HuH-7 (cell line): ENCODE data around the gene NFATC4.
"Not testable (repeated sequence)": the region's sequence is repeated elsewhere in the genome, so short reads cannot be mapped to it uniquely, and the experiment has no call there.

ENCODE experiments used
- DNase-seq: peaks from one replicate; pipeline ENCODE4 v3.0.0; 2011; ENCODE audit warnings: low spot score

The NFATC4 gene

DNA sequence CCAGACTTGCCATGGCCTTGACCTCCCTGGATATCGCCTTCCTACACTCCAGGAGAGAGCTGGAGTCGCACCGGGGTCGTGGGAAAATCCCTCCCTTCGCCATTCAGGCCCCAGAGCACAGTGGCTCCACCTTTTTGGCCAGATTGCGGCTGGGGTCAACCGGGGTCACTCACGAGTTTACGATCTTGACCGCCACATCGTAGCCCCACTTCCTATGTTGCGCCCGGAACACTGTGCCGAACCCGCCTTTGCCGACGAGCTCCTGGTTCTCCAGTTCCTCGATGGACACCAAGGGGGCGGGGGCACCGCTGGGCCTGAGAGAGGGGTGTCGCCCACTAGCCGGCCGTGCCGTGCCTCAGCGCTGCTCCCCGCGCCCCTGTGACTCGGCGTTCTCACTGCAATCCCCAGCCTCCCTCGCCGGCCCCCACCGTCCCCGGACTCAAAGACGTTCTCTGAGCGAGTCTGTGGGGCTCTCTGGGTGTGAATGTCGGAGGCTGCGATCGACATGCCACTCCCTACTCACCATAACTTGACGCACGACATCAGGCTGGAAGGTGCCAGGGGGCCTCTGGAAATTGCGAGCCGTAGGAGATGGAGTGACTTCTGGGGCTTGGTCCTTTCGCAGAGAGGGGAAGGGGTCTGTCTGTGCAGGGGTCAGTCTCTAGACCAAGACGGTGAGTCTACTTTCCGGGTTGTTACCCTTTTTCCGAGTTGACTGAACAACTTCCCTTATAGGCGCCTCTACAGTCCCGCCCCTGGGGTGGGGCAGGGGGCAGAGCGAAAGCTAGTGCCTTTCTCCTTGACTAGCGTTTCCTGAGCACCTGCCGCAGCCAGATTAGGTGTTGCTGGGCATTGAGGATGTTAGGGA lies 28.5 kb upstream of the NFATC4 start, which contains the start of gene RIPK3:
RIPK3 (minus strand) TSS at position 708 of the 868 bp plus-strand sequence; CDS start at position 543, 165 bp downstream.
- DNase-seq, result no peak

DNA sequence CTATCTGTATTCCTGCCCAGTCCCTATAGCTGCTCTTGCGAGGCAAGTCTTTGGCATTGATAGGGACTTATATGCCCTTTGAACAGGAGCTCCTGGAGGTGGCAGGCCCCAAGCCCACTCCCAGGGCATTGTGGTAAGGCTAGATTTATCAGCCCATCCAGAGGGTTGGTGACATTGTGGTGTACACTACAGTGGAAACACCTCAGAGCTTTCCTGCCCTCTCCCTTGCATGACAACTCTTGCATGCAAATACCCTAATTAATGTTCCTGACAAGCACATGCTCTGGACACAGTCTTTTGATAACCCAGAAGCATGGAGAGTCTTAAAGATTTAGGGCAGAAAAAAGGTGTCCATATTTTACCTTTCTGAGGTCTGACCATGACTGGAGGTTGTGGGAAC lies 27.4 kb upstream of the NFATC4 start:
- DNase-seq, result no peak

DNA sequence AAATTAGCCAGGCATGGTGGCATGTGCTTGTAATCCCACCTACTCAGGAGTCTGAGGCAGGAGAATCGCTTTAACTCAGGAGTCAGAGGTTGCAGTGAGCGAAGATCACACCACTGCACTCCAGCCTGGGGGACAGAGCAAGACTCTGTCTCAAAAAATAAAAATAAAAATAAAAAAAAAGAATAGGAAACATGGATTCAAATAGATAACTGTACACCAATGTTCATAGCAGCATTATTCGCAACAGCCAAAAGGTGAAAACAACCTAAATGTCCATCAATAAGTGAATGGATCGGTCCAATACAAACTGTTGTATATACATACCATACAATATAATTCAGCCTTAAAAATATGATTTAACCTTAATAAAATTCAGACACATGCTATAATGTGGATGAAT lies 25.1 kb upstream of the NFATC4 start:
- DNase-seq, result no peak

DNA sequence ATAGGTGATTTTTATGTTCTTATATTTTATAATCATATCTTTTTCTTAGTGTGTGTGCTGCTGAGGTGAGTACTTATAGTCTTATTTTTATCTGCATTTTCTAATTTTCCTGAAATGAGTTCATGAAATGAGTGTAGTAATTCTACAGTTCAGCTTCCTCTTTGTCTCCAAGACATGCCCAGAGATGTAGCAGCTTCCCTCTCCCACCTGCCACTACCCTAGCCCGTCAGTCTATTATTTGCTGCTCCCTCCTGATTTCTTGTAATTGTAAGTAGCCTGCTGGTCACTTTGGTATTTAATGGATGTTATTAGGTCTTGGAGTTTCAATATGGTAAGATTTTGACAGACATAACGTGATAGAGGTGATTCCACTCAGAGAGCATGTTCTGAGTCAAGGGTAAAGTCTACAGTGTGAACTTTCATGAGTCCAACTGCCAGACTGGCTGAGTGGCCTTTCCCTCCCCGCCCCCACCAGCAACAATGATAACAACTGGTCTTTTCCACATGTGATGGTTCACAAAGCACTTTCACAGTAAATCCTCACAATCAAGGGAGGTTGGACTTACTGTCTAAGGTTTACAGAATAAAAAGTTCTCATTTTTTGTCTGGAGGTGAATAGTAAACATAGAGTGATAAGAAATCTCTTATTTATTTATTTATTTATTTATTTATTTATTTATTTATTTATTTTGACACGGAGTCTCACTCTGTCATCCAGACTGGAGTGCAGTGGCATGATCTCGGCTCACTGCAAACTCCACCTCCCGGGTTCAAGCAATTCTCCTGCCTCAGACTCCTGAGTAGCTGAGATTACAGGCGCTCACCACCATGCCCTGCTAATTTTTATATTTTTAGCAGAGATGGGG lies 24.0 kb upstream of the NFATC4 start:
- no peak for DNase-seq

DNA sequence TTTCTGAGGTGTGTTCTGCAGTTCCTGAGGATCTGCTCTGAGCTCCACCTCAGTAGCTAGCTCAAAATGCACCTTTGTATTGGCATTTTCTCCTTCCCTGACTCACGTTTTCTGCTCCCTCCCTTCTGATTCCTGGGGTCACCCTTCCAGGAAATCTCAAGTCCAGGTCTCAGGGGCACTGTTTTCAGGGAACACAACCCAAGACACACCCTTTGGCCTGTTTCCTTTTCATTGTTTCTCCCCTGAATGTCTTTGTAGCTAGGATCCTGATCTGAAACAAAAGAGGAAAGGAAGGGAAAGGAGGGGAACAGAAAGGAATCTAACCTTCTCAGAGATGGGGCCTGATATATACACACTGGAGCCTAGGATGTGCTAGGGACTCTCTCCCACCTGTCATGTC lies 20.9 kb upstream of the NFATC4 start:
- DNase-seq, result no peak

DNA sequence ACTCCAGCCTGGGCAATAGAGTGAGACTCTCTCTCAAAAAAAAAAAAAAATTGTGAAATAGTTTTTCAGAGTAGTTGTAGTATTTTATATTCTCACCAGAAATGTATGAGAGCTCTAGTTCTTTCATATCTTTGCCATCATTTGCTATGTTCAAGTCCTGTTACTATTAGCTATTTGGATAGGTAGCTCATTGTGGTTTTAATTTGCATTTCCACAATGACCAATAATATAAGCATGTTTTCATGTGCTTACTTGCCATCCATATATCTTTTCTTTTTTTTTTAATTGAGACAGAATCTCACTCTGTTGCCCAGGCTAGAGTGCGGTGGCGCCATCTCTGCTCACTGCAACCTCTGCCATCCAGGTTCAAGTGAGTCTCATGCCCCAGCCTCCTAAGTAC lies 19.8 kb upstream of the NFATC4 start:
- no peak for DNase-seq

DNA sequence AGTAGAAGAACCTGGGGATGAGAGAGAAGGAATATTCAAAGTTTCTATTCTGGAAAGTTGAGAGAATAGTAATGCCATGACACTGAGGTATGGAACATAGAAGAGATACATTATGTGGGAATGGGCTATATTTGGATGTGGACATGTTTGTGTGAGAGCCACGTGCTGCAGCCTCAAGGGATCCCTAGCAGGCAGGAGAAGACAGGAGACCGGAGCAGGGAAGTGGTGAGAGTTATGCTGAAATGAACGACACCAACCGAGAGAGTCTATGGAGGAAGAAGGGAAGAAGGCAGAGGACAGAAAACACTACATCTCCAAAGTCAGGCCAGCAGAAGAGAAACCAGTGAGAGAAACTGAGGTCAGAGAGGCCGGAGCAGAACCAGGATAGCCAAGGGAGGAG lies 18.2 kb upstream of the NFATC4 start:
- no peak for DNase-seq

DNA sequence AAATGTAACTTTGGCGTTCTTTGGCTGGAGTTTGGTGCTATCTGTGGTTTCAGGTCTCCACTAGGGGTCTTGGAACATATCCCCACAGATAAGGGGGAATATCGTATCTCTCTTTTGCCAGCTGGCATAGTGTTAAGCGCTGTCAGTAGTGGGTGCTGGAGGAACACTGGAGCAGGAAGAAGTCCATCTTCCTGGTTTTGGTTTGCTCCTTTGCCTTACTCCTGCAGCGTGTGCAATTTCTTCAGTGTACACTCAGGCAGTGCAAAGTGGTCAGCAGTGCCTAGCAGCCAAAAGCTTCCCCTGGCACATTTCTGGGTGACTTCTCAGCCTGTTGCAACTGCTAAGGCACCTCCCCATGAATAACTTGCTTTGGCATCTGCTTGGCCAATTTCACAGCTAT lies 16.5 kb upstream of the NFATC4 start:
- DNase-seq, result no peak

DNA sequence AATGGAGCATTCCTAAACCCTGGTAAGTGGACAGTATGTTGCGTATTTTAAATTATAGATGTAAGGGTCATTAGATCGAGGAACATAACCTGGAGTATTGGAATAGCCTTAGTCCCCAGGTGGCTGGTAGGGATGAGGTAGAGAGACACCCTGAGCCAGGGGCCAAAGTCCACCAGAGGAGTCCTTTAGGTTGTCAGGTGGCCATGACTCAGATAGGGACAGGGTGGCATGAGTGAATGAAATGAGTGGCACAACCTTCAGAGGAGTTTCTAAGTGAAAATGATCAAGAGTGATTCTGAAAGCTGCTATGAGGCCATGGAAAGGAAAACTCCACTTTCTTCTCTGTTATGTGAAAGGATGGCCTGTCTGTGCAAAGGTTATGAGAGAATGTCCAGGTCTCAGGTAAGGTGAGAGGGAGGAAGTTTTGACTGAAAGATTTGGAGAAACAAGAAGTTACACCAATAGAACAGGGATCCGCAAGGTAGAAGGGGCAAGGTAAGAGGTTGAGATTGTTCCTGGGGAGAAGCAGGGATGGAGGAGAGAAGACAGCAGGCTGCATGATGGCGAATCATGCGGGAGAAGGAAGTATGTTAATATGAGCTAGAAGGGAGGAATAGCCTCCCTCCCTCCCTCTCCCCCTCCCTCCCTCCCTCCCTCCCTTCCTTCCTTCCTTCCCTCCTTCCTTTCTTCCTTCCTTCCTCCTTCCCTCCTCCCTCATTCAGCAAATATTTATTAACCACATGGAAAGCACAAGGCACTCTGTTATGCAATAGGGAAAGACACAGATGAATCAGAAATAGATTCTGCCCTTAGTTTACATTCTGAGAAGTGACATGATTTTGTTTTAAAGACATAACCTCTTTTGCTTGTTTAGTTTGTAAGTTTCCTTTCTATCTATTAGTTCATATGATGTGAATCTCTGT lies 14.2 kb upstream of the NFATC4 start:
- no peak for DNase-seq

DNA sequence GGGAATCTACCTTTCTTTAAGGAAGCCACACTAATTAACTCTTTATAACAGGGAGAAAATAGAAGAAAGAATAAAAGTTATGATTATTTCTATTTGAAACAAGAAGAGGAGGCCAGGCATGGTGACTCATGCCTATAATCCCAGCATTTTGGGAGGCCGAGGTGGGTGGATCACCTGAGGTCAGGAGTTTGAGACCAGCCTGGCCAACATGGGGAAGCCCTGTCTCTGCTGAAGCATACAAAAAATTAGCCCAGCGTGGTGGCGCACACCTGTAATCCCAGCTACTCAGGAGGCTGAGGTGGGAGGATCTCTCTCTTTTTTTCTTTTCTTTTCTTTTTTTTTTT lies 13.5 kb upstream of the NFATC4 start:
- not testable (repeated sequence) for DNase-seq

DNA sequence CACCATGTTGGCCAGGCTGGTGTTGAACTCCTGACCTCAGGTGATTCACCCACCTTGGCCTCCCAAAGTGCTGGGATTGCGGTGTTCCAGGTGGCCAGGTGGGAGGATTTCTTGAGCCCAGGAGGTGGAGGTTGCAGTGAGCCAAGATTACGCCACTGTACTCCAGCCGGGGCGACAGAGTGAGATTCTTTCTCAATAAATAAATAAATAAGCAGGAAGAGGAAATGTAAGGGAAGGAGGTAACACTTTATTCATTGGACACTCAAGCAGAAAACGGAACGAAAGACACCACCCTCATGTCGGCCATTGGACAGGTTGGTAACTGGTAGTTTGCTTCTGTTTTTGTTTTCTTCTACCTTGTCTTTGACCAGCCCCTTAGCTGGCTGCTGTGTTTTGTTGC lies 13.0 kb upstream of the NFATC4 start:
- no peak for DNase-seq

DNA sequence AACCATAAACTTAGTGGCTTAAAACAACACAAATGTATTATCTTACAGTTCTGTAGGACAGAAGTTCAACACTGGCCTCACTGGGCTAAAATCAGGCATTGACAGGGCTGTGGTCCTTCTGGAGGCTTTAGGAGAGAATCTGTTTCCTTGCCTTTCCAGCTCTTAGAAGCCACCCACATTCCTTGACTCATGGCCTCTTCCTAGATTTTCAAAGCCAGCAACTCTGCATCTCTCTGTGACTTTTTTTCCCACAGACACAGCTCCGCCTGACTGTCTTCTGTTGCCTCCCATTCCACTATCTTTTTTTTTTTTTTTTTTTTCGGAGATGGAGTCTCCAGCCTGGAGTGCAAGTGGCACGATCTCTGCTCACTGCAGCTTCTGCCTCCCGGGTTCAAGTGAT lies 11.8 kb upstream of the NFATC4 start:
- no peak for DNase-seq

DNA sequence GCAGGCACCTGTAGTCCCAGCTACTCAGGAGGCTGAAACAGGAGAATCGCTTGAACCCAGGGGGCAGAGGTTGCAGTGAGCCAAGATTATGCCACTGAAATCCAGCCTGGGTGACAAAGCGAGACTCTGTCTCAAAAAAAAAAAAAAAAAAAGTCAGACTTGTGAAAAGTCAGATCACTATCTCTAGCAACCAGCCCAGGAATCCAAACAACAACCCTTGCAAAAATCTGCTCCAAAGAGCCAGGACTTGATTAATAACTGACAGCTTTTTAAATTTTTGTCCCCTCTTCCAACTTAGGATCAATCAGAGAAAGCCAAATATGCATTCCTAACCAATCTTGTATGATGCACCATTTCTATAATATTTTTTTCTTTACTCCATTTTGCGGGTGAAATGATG lies 7.7 kb upstream of the NFATC4 start:
- no peak for DNase-seq

DNA sequence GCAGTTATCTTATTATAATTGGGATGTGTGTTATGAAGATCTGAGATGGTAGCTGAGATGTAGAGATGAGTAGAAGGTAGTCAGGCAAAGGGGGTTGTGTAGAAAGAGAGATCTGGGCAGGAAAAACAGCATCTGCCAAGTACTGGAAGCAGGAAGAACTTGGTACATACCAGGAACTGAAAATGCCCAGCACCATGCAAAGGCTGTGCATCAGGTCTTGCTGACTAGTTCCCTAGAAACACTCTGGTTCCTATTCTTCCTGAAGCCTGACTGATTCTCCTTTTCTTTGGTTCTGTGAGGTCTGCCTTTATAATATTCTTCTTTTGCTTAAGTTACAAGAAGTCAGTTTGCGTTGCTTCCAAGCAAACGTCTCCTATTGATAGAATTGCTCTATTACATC lies 6.7 kb upstream of the NFATC4 start:
- no peak for DNase-seq

DNA sequence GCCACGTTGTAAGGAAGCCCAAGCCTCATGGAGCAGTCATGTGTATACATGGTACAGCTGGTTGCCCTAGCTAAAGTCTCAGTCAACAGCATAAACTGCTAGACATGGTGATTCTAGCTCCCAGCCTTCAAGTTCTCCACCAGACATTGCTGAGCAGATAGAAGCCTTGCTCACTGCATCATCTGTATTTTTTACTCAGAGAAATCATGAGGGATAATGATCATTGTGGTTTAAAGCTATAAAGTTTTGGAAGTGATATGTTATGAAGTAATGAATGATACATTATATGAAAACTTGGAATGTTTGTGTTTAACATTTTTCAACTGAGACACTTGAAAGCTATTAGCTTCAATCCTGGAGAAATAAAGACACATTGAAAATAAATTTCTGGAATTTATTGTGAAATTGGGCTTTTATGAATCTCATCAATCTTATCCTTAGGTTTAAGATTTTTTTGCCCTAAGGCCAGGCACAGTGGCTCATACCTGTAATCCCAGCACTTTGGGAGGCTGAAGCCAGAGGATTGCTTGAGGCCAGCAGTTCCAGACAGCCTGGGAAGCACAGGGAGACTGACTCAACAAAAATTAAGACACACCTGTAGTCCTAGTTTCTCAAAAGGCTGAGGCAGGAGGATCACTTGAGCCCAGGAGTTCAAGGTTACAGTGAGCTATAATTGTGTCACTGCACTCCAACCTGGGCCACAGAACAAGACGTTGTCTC lies 5.6 kb upstream of the NFATC4 start:
- DNase-seq, result no peak

DNA sequence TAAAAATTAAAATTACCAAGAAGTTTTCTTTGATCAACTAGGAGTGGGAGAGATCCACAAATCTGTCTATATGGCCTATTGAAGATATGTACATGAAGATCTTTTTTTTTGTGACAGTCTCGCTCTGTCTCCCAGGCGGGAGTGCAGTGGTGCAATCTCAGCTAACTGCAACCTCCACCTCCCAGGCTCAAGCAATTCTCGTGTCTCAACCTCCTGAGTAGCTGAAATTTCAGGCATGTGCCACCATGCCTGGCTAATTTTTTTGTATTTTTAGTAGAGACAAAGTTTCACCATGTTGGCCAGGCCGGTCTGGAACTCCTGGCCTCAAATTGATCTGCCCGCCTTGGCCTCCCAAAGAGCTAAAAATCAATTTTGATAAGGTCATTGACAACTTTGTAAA lies 4.6 kb upstream of the NFATC4 start:
- no peak for DNase-seq

DNA sequence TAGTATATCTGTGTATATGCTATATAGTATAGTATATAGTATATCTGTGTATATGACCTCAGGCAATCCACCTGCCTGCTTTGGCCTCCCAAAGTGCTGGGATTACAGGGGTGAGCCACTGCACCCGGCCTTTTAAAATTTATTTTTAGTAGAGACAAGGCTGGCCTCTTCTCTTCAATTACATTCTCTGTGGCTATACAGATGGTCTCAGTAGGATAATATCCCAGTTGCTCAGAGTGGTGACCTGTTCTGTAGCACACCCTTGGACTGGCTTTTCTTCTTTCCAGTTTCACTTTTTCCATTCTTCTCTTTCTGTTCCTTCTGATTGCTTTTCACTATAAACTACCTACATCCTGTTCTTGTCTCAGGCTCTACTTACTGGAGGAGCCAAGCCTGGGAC lies 3.1 kb upstream of the NFATC4 start:
- DNase-seq, result no peak

DNA sequence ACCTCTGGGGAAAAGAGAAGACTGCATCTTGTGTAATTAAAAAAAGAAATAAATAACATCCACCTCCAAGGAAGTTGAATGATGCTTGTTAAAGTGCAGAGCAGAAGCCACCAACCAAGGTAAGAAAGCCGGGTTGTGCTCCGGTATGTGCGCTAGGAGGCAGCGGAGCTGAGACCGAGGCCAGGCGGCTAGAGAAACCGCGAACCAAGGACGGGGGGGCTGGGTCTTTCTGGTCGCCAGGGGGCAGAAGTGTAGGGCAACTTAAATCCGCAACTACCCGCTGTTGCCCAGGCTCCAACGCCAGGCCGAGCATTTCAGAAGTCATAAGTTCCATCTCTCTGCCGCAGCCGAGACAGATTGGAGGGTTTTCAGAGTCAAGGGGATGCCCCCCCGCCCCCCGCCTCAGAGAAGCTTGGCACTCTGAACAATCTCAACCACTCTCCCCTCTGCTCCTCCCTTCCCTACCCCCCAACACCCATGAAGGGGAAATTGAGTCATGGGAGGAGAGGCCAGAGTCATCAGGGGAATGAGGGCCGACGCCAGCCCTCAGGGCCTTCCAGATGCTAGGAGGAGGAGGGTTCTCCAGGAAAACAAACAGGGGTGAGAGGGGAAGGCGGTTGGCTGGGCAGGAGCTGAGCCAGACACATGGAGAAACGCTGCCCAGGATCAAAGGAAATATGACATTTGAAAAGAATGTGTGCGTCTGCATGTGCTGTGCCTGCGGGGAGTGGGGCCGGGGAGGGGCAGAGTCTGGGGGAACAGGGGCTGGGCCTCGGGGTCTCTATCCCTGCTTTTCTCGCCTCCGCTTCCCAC lies 2.2 kb upstream of the NFATC4 start:
- peak; percentile 64 for DNase-seq

DNA sequence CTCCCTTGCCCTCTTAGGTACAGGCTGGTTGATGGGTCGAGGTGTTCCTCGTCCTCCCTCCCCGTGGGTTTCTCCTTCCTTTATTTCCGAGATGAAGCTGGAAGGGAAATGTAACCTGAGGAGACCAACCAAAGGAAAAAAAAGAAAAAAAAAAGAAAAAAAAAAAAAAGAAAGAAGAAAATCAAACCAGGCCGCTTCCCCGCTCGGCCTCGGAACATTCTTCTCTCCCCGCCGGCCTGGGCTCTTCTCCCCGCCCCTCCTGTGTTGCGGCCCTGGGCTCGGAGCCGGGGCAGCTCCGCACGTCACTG lies 1.6 kb upstream of the NFATC4 start:
- no peak for DNase-seq

DNA sequence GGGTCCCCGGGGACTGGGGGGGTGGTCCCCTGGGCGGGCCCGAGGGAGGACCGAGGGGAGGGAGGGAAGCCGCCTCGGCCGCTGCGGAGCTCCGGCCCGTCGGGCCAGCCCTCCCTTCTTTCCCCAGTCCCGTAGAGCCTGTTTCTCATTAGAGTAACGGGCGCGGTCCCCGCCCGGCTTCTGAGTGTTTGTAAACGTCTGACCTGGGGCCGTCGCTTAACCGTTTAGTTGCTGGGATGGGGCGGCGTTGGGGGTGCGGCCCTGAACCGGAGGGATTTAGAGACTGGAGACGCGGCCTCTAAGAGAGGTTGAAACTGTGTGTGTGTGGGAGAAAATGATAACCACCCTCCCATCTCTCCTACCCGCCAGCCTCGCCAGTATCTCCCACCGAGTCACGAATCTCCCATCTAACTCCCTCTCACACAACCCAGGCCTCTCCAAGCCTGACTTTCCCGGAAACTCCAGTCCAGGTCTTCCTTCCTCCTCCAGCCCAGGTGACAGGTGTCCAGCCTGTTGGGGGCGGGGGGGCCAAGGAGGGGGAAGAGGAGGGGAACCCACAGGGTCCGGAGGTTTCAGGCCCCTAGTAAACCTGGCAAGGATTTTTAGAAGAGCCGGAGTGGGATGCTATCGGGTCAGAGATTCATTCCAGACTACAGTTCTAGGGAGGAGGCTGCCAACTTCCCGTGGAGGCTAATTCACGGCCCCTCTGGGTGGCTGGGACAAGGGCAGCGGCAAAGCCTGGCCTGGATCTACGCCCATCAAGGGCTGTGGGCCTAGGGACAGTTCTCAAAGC lies 1.1 kb upstream of the NFATC4 start:
- peak; percentile 83 for DNase-seq
